IMR-90 (cell line): ENCODE measurements around the gene SPDYC. TPM values are rescaled to one million over a fixed set of nuclear protein-coding genes. Genes with fewer than 3 reads are reported as not detected.

Experiments
- ATAC-seq: fragments of 200-7000 bp; cut with Tn5 transposase; 2 replicates; pipeline ENCODE4 v1.9.1; 2020; ENCODE audit warnings: low read depth, mild to moderate bottlenecking, moderate library complexity
- BruUV-seq: library from RNA; stranded (reverse); fragments of 400-500 nt; replicated peaks from 2 replicates; lab custom pipeline; 2021; lab: Mats Ljungman, UMichigan
- CTCF ChIA-PET: fragments of 300-600 bp; formaldehyde crosslinking; extraction: SDS; loops from one replicate; lab custom pipeline; 2021; ENCODE audit warnings: antibody characterized with exemption; lab: Yijun Ruan, JAX
- POLR2A ChIA-PET: fragments of 300-600 bp; sonication (Branson Sonifier 250); formaldehyde crosslinking; loops from one replicate; lab custom pipeline; 2022; ENCODE audit warnings: antibody characterized with exemption; ENCODE audit not compliant: unreplicated experiment; lab: Charles Lee
- DNase-seq: peaks from one replicate; pipeline ENCODE4 v3.0.0; 2013
- H2AFZ ChIP-seq: replicated peaks from 2 replicates; pipeline ENCODE3; 2013; ENCODE audit warnings: low read length, mild to moderate bottlenecking; ENCODE audit not compliant: poor library complexity
- H2AK5ac ChIP-seq: 2 replicates; pipeline ENCODE4 v1.6.1; 2013; ENCODE audit warnings: low read depth, low read length, inconsistent platforms
- H2AK9ac ChIP-seq: replicated peaks from 2 replicates; pipeline ENCODE3; 2013; ENCODE audit warnings: mild to moderate bottlenecking, low read depth, low read length, moderate library complexity; ENCODE audit not compliant: poor library complexity
- H2BK120ac ChIP-seq: 2 replicates; pipeline ENCODE4 v1.6.1; 2013; ENCODE audit warnings: low read depth, low read length, inconsistent platforms
- H2BK15ac ChIP-seq: 3 replicates; pipeline ENCODE4 v1.6.1; 2013; ENCODE audit warnings: low read depth, low read length, inconsistent platforms
- H2BK20ac ChIP-seq: 2 replicates; pipeline ENCODE4 v1.6.1; 2013; ENCODE audit warnings: low read depth, mild to moderate bottlenecking, inconsistent platforms, low read length, moderate library complexity
- H2BK5ac ChIP-seq: 2 replicates; pipeline ENCODE4 v1.6.1; 2013; ENCODE audit warnings: mild to moderate bottlenecking, low read depth, low read length, inconsistent platforms; ENCODE audit not compliant: poor library complexity, severe bottlenecking
- H3K14ac ChIP-seq: replicated peaks from 2 replicates; pipeline ENCODE4 v1.6.1; 2013; ENCODE audit warnings: low read depth, low read length, inconsistent platforms
- H3K18ac ChIP-seq: 2 replicates; pipeline ENCODE4 v1.6.1; 2013; ENCODE audit warnings: low read depth, low read length, control low read depth
- H3K23ac ChIP-seq: 2 replicates; pipeline ENCODE4 v1.6.1; 2013; ENCODE audit warnings: low read depth, low read length, inconsistent platforms
- H3K27ac ChIP-seq: 2 replicates; pipeline ENCODE4 v1.5.1; 2013; ENCODE audit warnings: mild to moderate bottlenecking, control low read depth, low read length; ENCODE audit not compliant: insufficient read depth
- H3K27me3 ChIP-seq: 2 replicates; pipeline ENCODE4 v1.6.1; 2013; ENCODE audit warnings: low read length; ENCODE audit not compliant: control insufficient read depth, insufficient read depth
- H3K36me3 ChIP-seq: 2 replicates; pipeline ENCODE4 v1.6.1; 2013; ENCODE audit warnings: low read length, mixed read lengths; ENCODE audit not compliant: control insufficient read depth, insufficient read depth
- H3K4ac ChIP-seq: 2 replicates; pipeline ENCODE4 v1.6.1; 2013; ENCODE audit warnings: low read depth, low read length, inconsistent platforms
- H3K4me1 ChIP-seq: 2 replicates; pipeline ENCODE4 v1.6.1; 2013; ENCODE audit warnings: low read length, mixed read lengths; ENCODE audit not compliant: control insufficient read depth, insufficient read depth
- H3K4me2 ChIP-seq: 2 replicates; pipeline ENCODE4 v1.6.1; 2013; ENCODE audit warnings: low read depth, mild to moderate bottlenecking, control low read depth, low read length, moderate library complexity
- H3K4me3 ChIP-seq: 2 replicates; pipeline ENCODE4 v1.5.1; 2013; ENCODE audit warnings: low read depth, mild to moderate bottlenecking, control low read depth, low read length, moderate library complexity; ENCODE audit not compliant: insufficient read depth
- H3K56ac ChIP-seq: 2 replicates; pipeline ENCODE4 v1.6.1; 2013; ENCODE audit warnings: low read length, inconsistent platforms; ENCODE audit not compliant: insufficient read depth; ENCODE audit errors: extremely low read depth
- H3K79me1 ChIP-seq, 2 experiments: 2 replicates each; pipeline ENCODE4 v1.6.1; 2013; ENCODE audit warnings: low read length in 2 of 2, inconsistent platforms in 1 of 2, low read depth in 1 of 2
- H3K9ac ChIP-seq: 2 replicates; pipeline ENCODE4 v1.6.1; 2013; ENCODE audit warnings: low read depth, low read length, control low read depth
- H3K9me1 ChIP-seq: 2 replicates; pipeline ENCODE4 v1.6.1; 2013; ENCODE audit warnings: low read length, inconsistent platforms; ENCODE audit not compliant: insufficient read depth
- H3K9me3 ChIP-seq: 2 replicates; pipeline ENCODE4 v1.6.1; 2013; ENCODE audit warnings: low read length; ENCODE audit not compliant: control insufficient read depth, insufficient read depth
- H4K20me1 ChIP-seq: 2 replicates; pipeline ENCODE4 v1.6.1; 2013; ENCODE audit warnings: low read length, inconsistent platforms; ENCODE audit not compliant: insufficient read depth
- H4K5ac ChIP-seq: 2 replicates; pipeline ENCODE4 v1.6.1; 2013; ENCODE audit warnings: mild to moderate bottlenecking, low read depth, low read length, control low read depth
- H4K8ac ChIP-seq, 2 experiments: 2 replicates each; pipeline ENCODE4 v1.6.1; 2013; ENCODE audit warnings: low read depth in 2 of 2, low read length in 2 of 2, control low read depth in 1 of 2, inconsistent platforms in 1 of 2
- H4K91ac ChIP-seq: 2 replicates; pipeline ENCODE4 v1.6.1; 2013; ENCODE audit warnings: low read depth, low read length, inconsistent platforms; ENCODE audit not compliant: insufficient read depth
- CHD1 ChIP-seq: IDR thresholded peaks from 2 replicates; pipeline ENCODE4 v1.6.1; 2012; ENCODE audit warnings: low read depth, low read length, improper control_type of control experiment
- CTCF ChIP-seq: conservative IDR thresholded peaks from 2 replicates; pipeline ENCODE4 v1.5.1; 2012; ENCODE audit warnings: mild to moderate bottlenecking, low read depth, low read length, improper control_type of control experiment
- MAFK ChIP-seq: IDR thresholded peaks from 2 replicates; pipeline ENCODE4 v1.6.1; 2012; ENCODE audit warnings: low read depth, low read length, improper control_type of control experiment
- MAZ ChIP-seq: IDR thresholded peaks from 2 replicates; pipeline ENCODE4 v1.6.1; 2012; ENCODE audit warnings: low read depth, mild to moderate bottlenecking, low read length, improper control_type of control experiment, moderate library complexity, borderline replicate concordance
- MXI1 ChIP-seq: IDR thresholded peaks from 2 replicates; pipeline ENCODE4 v1.6.1; 2012; ENCODE audit warnings: low read depth, mild to moderate bottlenecking, low read length, moderate library complexity, borderline replicate concordance
- POLR2A ChIP-seq: IDR thresholded peaks from 2 replicates; pipeline ENCODE4 v1.6.1; 2012; ENCODE audit warnings: mild to moderate bottlenecking, low read depth, low read length
- RCOR1 ChIP-seq: IDR thresholded peaks from 2 replicates; pipeline ENCODE4 v1.6.1; 2012; ENCODE audit warnings: mild to moderate bottlenecking, low read length, improper control_type of control experiment; ENCODE audit not compliant: insufficient replicate concordance
- USF2 ChIP-seq: fragments of 150-350 bp; IDR thresholded peaks from 2 replicates; pipeline ENCODE4 v1.6.1; 2017; ENCODE audit warnings: mild to moderate bottlenecking, antibody characterized with exemption, low read length, low read depth
- WGBS, 2 experiments: methylation state at CpG; one replicate each; pipeline versions ENCODE4 v1.1.5 to v1.1.7; 2013; ENCODE audit warnings: missing lambda C conversion rate in 2 of 2; ENCODE audit not compliant: insufficient read length in 1 of 2; ENCODE audit errors: extremely low coverage in 2 of 2; 5-methylcytosine and 5-hydroxymethylcytosine counted together
- dilution Hi-C: fragments of 300-500 bp; cut with HindIII; formaldehyde crosslinking; loops from one replicate; pipeline ENCODE4 v1.14.3; 2018; ENCODE audit warnings: low sequenced_read_pairs; ENCODE audit not compliant: unreplicated experiment
- in situ Hi-C: fragments of 300-500 bp; cut with MboI; formaldehyde crosslinking; loops from 3 replicates; pipeline ENCODE4 v1.14.3; 2019; ENCODE audit warnings: low sequenced_read_pairs, inconsistent platforms, mixed read lengths
- intact Hi-C: fragments of 100-400 bp; cut with micrococcal nuclease; formaldehyde crosslinking; loops from 2 replicates; pipeline ENCODE4 v1.10.0; 2022
- polyA plus RNA-seq, 3 experiments: library from polyadenylated mRNA; depleted of rRNA; stranded (reverse); fragments of >200 nt; gene quantifications; 2 replicates each; pipeline ENCODE4 v1.2.3, GENCODE V29; 2012; ENCODE audit warnings: low replicate concordance in 1 of 3
- total RNA-seq: library from RNA; depleted of rRNA; stranded (reverse); fragments of >200 nt; gene quantifications from 2 replicates; pipeline ENCODE4 v1.2.3, GENCODE V29; 2012
- TF ChIP-seq, protein P1 (sequence below): fragments of 150-350 bp; IDR thresholded peaks from 2 replicates; pipeline ENCODE4 v1.6.1; 2016; ENCODE audit warnings: low read depth, mild to moderate bottlenecking, low read length, moderate library complexity, borderline replicate concordance

SPDYC gene
- total and polyA plus RNA-seq, 2 of the 4 experiments (the other 2 are of a cell fraction), result not detected

GRCh38 chr11:65128182-65129145, 41.6 kb upstream of the SPDYC start (continued):
- no peak for TF ChIP-seq POLR2A
- TF ChIP-seq CHD1, result no peak

DNA sequence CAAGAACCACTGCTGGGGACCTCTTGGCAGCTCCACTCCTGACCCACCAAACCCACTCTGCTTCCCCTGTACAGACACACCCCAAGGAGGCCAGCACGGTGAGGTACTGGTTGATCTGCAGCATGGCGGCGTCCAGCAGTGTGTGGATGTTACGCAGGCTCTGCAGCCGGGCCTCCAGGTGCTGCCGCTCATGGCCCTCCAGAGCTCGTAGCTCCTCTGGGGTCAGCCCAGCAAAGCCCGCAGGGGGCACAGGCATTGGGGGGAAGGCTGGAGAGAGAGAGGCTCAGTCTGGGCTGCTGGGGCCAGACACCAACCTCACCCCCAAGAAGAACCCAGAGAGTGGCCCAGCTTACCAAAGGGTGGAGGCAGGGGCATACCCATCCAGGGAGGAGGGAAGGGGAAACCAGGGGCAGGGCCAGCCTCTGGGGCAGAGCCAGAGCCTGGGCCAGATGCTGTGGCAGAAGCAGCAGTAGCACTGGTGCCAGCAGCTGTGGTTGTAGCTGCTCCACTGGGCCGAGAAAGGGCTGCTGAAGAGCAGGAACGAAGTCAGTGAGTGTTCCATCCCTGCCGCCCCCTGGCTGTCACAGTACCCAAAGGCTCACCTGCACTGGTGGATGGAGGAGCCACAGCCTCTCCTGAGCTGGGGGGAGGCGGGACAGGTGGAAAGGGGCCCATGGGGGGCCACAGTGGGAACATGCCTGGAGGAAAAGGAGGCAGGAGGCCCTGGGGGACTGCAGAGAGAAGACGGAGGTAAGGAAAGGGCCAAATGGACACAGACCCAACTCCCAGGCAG, 40.2 kb upstream of the SPDYC start:
- ChIA-PET POLR2A (no interaction called here), CTCF (no interaction called here)
- H3K9me1 ChIP-seq, result peaks cover 11% of the 10 kb centered on the region
- H3K4ac ChIP-seq, result no peak overlapping the region
- no peak overlapping the region for H4K91ac ChIP-seq
- no peak for ATAC-seq
- H3K27me3 ChIP-seq, result no peaks in the 10 kb centered on the region
- BruUV-seq, result no TSS peak
- no peak overlapping the region for H3K4me2 ChIP-seq
- no peak overlapping the region for H3K4me3 ChIP-seq
- intact Hi-C loops, result no loop called here
- peaks cover 6% of the 10 kb centered on the region; the same call in 1 of the 2 replicates for H3K4me1 ChIP-seq
- H2BK5ac ChIP-seq, result no peak overlapping the region
- H2BK20ac ChIP-seq, result no peak overlapping the region
- no peaks in the 10 kb centered on the region for H3K9me3 ChIP-seq
- H3K9ac ChIP-seq, result no peak overlapping the region
- peaks cover 24 to 57% of the 10 kb centered on the region in 2 experiments for H3K79me1 ChIP-seq
- H2AFZ ChIP-seq, result peak overlapping the region; percentile 19
- dilution Hi-C loops, result no loop called here
- peaks cover 37% of the 10 kb centered on the region for H4K20me1 ChIP-seq
- peak overlapping the region; percentile 50 for H2AK9ac ChIP-seq
- no peak overlapping the region for H2AK5ac ChIP-seq
- H3K56ac ChIP-seq, result no peak overlapping the region
- H3K18ac ChIP-seq, result no peak overlapping the region
- H4K8ac ChIP-seq, result no peak overlapping the region
- in situ Hi-C loops, result no loop called here
- no peak for DNase-seq
- no peak overlapping the region for H3K27ac ChIP-seq
- H3K36me3 ChIP-seq, result peaks cover 75% of the 10 kb centered on the region
- no peak overlapping the region for H4K5ac ChIP-seq
- H3K23ac ChIP-seq, result no peak overlapping the region
- WGBS, 2 experiments, result 96% methylated on average over 8 of the region's 13 CpGs; no CpG with 5 or more reads in 1 of the 2 experiments
- no peak overlapping the region for H2BK15ac ChIP-seq
- H2BK120ac ChIP-seq, result no peak overlapping the region
- no peak overlapping the region for H3K14ac ChIP-seq
- TF ChIP-seq RCOR1, result no peak
- TF ChIP-seq POLR2A, result no peak
- TF ChIP-seq USF2, result no peak
- no peak for TF ChIP-seq MXI1
- no peak for TF ChIP-seq MAFK
- TF ChIP-seq, protein P1, sequence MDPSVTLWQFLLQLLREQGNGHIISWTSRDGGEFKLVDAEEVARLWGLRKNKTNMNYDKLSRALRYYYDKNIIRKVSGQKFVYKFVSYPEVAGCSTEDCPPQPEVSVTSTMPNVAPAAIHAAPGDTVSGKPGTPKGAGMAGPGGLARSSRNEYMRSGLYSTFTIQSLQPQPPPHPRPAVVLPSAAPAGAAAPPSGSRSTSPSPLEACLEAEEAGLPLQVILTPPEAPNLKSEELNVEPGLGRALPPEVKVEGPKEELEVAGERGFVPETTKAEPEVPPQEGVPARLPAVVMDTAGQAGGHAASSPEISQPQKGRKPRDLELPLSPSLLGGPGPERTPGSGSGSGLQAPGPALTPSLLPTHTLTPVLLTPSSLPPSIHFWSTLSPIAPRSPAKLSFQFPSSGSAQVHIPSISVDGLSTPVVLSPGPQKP, result no peak
- no peak for TF ChIP-seq CHD1
- no peak for TF ChIP-seq MAZ
- no peak for TF ChIP-seq CTCF
